Mucosa of descending colon (tissue), 3 donors: Measurements from ENCODE around the gene FARP2. TPM values are rescaled to one million over a fixed set of nuclear protein-coding genes. Genes with fewer than 3 reads are reported as not detected.

Source experiments
- ATAC-seq: fragments of 200-7000 bp; cut with Tn5 transposase; one replicate; pipeline ENCODE4 v1.9.1; 2020; ENCODE audit warnings: mild to moderate bottlenecking, moderate library complexity
- DNase-seq, 3 donors: peaks; one replicate each; pipeline ENCODE4 v3.0.0-alpha.2; 2020
- H3K36me3 ChIP-seq: fragments of 200-600 bp; one replicate; pipeline ENCODE4 v1.8.0; 2021; ENCODE audit warnings: low read depth, mild to moderate bottlenecking
- H3K4me1 ChIP-seq: fragments of 200-600 bp; one replicate; pipeline ENCODE4 v1.8.0; 2021; ENCODE audit warnings: low read depth, mild to moderate bottlenecking
- H3K4me3 ChIP-seq: fragments of 200-600 bp; one replicate; pipeline ENCODE4 v1.8.0; 2021; ENCODE audit warnings: mild to moderate bottlenecking
- H3K9me3 ChIP-seq: fragments of 200-600 bp; one replicate; pipeline ENCODE4 v1.8.0; 2021; ENCODE audit warnings: mild to moderate bottlenecking
- intact Hi-C, 2 donors: fragments of 100-400 bp; cut with DNase I in 1 of 2; cut with micrococcal nuclease in 1 of 2; formaldehyde crosslinking; loops; one replicate each; pipeline versions ENCODE4 v1.11.0 to v1.11.1; 2022; cut with DNase I, micrococcal nuclease
- total RNA-seq, 3 donors: library from RNA; stranded (reverse); fragmentation: NEBNext Ultra II Directional in 2 of 3; extraction: Animal tissue kit (Norgen Biotek cat#: 25700) in 2 of 3; gene quantifications; one replicate each; pipeline versions ENCODE4 v1.2.1 to v1.2.4, GENCODE V29; 2021 to 2023
- TF ChIP-seq, protein P1 (sequence below): fragments of 200-600 bp; IDR thresholded peaks from one replicate; pipeline ENCODE4 v1.8.0; 2022; ENCODE audit warnings: antibody characterized with exemption, mild to moderate bottlenecking
- donor health status: DM: no; HTN: no; CAD: no; lungs with moderate emphysema.
- donor health status: DM: no; HTN: no; CAD: no.
- donor health status: DM: no; HTN: yes; CAD: no.

FARP2 gene
- total RNA-seq, 3 donors from 2014 or later = 98.1 to 163 (median 109) TPM

DNA sequence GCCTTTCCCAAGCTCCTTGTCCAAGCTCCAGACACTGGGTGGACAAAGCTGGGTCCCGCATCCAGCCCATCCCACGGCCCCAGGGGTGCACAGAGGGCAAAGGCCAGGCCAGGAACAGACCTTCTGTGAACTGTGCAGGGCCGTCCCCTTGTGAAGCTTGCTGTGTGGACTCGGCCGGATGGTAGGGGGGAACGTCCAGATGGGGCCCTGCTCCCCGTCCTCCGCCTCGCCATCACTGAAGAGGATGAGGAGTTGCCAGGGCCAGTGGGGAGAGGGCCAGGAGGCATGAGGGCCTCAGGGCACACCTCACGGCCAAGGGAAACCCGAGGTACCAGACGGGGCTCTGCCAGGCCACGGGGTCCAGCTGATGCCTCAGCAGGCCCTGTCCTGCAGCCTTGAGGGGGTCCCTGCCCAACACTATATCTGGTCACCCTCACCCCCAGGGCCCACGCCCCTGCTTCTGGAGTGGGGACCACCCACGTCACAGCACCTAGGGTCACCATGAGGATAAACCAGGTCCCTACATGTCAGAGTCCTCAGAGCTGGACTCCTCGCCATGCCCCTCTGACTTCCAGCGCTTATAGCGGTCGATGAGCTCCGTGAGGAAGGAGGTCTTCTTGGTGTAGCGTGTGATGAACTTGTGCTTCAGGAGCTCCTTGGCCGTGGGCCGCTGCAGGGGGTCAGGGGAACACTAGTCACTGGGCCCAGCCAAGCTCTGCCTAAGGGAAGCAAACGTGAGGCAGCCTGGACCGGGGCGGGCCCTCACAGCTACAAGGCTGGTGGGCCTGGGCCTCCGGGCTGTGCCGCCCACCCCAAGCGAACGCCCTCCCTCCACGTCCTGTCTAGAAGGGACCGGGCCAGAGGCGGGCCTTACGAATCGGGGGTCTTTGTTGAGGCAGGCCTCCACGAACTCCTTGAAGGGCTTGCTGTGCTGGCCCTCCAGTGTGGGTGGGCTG is 142.3 kb downstream of the FARP2 start:
- TF ChIP-seq, protein P1, sequence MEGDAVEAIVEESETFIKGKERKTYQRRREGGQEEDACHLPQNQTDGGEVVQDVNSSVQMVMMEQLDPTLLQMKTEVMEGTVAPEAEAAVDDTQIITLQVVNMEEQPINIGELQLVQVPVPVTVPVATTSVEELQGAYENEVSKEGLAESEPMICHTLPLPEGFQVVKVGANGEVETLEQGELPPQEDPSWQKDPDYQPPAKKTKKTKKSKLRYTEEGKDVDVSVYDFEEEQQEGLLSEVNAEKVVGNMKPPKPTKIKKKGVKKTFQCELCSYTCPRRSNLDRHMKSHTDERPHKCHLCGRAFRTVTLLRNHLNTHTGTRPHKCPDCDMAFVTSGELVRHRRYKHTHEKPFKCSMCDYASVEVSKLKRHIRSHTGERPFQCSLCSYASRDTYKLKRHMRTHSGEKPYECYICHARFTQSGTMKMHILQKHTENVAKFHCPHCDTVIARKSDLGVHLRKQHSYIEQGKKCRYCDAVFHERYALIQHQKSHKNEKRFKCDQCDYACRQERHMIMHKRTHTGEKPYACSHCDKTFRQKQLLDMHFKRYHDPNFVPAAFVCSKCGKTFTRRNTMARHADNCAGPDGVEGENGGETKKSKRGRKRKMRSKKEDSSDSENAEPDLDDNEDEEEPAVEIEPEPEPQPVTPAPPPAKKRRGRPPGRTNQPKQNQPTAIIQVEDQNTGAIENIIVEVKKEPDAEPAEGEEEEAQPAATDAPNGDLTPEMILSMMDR = no peak
- H3K36me3 ChIP-seq = no peaks in the 10 kb centered on the region
- H3K9me3 ChIP-seq = no peaks in the 10 kb centered on the region
- ATAC-seq = no peak
- H3K4me1 ChIP-seq = peaks cover 24% of the 10 kb centered on the region
- intact Hi-C loops = no loop called here
- DNase-seq = no peak
- no peak overlapping the region for H3K4me3 ChIP-seq

GRCh38 chr2:241499146-241499965 is 143.3 kb downstream of the FARP2 start:
- DNase-seq (no peak), ATAC-seq (no peak)
- H3K4me1 ChIP-seq = peaks cover 22% of the 10 kb centered on the region
- H3K4me3 ChIP-seq = no peak overlapping the region
- intact Hi-C loops = no loop called here
- TF ChIP-seq, protein P1 = no peak
- H3K36me3 ChIP-seq = no peaks in the 10 kb centered on the region
- H3K9me3 ChIP-seq = no peaks in the 10 kb centered on the region

- Histone ChIP-seq H3K4me3 (no peak overlapping the region), H3K36me3 (no peaks in the 10 kb centered on the region), H3K4me1 (peaks cover 16% of the 10 kb centered on the region), H3K9me3 (no peaks in the 10 kb centered on the region)
- TF ChIP-seq, protein P1 = no peak
- intact Hi-C loops = no loop called here
- DNase-seq (no peak), ATAC-seq (no peak)
These were observed 143.9 kb downstream of the FARP2 start for GRCh38 chr2:241500016-241500415.

GRCh38 chr2:241500431-241500975 is 144.4 kb downstream of the FARP2 start:
- Histone ChIP-seq H3K4me3 (no peak overlapping the region), H3K36me3 (no peaks in the 10 kb centered on the region), H3K9me3 (no peaks in the 10 kb centered on the region), H3K4me1 (peaks cover 13% of the 10 kb centered on the region)
- no peak for ATAC-seq
- DNase-seq = no peak
- TF ChIP-seq, protein P1 = no peak
- intact Hi-C loops = no loop called here

GRCh38 chr2:241501099-241501541 is 145.0 kb downstream of the FARP2 start:
- TF ChIP-seq, protein P1 = no peak
- DNase-seq (no peak), ATAC-seq (no peak)
- Histone ChIP-seq H3K4me1 (peaks cover 9% of the 10 kb centered on the region), H3K4me3 (no peak overlapping the region), H3K9me3 (no peaks in the 10 kb centered on the region), H3K36me3 (no peaks in the 10 kb centered on the region)
- intact Hi-C loops = no loop called here
